Endothelial cell (in vitro differentiated cells): ENCODE results near the gene NPDC1. TPM values are rescaled to one million over a fixed set of nuclear protein-coding genes. Genes with fewer than 3 reads are reported as not detected.

Source experiments
- DNase-seq: peaks from one replicate; pipeline ENCODE4 v3.0.0; 2021; ENCODE audit warnings: low spot score
- H3K27ac Mint-ChIP-seq: one replicate; pipeline ENCODE4 v1.8.0; 2021; ENCODE audit warnings: mixed read lengths, inconsistent platforms; ENCODE audit not compliant: unreplicated experiment
- H3K27me3 Mint-ChIP-seq: one replicate; pipeline ENCODE4 v1.8.0; 2021; ENCODE audit warnings: mild to moderate bottlenecking, moderate library complexity, mixed read lengths, inconsistent platforms; ENCODE audit not compliant: unreplicated experiment
- H3K36me3 Mint-ChIP-seq: one replicate; pipeline ENCODE4 v1.8.0; 2021; ENCODE audit warnings: mild to moderate bottlenecking, low read depth, mixed read lengths, inconsistent platforms; ENCODE audit not compliant: unreplicated experiment
- H3K4me1 Mint-ChIP-seq: one replicate; pipeline ENCODE4 v1.8.0; 2021; ENCODE audit warnings: mild to moderate bottlenecking, mixed read lengths, inconsistent platforms; ENCODE audit not compliant: unreplicated experiment
- H3K4me3 Mint-ChIP-seq: one replicate; pipeline ENCODE4 v1.8.0; 2021; ENCODE audit warnings: mild to moderate bottlenecking, mixed read lengths, inconsistent platforms; ENCODE audit not compliant: unreplicated experiment
- H3K9me3 Mint-ChIP-seq: one replicate; pipeline ENCODE4 v1.8.0; 2021; ENCODE audit warnings: mixed read lengths, inconsistent platforms; ENCODE audit not compliant: unreplicated experiment
- total RNA-seq: library from RNA; stranded (reverse); fragmentation: NEBNext Ultra II Directional; extraction: Animal tissue kit (Norgen Biotek cat#: 25700); gene quantifications from one replicate; pipeline ENCODE4 v1.2.1, GENCODE V29; 2021; ENCODE audit not compliant: unreplicated experiment
- TF ChIP-seq, protein P1 (sequence below): fragments of 200-600 bp; sonication (generic); IDR thresholded peaks from one replicate; pipeline ENCODE4 v1.5.0; 2021; ENCODE audit warnings: antibody characterized with exemption; ENCODE audit not compliant: unreplicated experiment

NPDC1 gene
- total RNA-seq, 1 donor from 2014 or later: 116 TPM

GRCh38 chr9:137014166-137014565 is 31.8 kb downstream of the NPDC1 start:
- H3K36me3 Mint-ChIP-seq: no peaks in the 10 kb centered on the region
- no peaks in the 10 kb centered on the region for H3K27me3 Mint-ChIP-seq
- DNase-seq: no peak
- TF ChIP-seq, protein P1, sequence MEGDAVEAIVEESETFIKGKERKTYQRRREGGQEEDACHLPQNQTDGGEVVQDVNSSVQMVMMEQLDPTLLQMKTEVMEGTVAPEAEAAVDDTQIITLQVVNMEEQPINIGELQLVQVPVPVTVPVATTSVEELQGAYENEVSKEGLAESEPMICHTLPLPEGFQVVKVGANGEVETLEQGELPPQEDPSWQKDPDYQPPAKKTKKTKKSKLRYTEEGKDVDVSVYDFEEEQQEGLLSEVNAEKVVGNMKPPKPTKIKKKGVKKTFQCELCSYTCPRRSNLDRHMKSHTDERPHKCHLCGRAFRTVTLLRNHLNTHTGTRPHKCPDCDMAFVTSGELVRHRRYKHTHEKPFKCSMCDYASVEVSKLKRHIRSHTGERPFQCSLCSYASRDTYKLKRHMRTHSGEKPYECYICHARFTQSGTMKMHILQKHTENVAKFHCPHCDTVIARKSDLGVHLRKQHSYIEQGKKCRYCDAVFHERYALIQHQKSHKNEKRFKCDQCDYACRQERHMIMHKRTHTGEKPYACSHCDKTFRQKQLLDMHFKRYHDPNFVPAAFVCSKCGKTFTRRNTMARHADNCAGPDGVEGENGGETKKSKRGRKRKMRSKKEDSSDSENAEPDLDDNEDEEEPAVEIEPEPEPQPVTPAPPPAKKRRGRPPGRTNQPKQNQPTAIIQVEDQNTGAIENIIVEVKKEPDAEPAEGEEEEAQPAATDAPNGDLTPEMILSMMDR: no peak
- no peaks in the 10 kb centered on the region for H3K9me3 Mint-ChIP-seq
- H3K4me1 Mint-ChIP-seq: no peaks in the 10 kb centered on the region
- no peak overlapping the region for H3K4me3 Mint-ChIP-seq
- H3K27ac Mint-ChIP-seq: no peak overlapping the region

- no peaks in the 10 kb centered on the region for H3K9me3 Mint-ChIP-seq
- DNase-seq: no peak
- TF ChIP-seq, protein P1: no peak
- H3K4me3 Mint-ChIP-seq: no peak overlapping the region
- no peaks in the 10 kb centered on the region for H3K36me3 Mint-ChIP-seq
- no peaks in the 10 kb centered on the region for H3K27me3 Mint-ChIP-seq
- H3K27ac Mint-ChIP-seq: no peak overlapping the region
- no peaks in the 10 kb centered on the region for H3K4me1 Mint-ChIP-seq
Measured at GRCh38 chr9:137013571-137013940, 32.4 kb downstream of the NPDC1 start.

- TF ChIP-seq, protein P1: no peak
- DNase-seq: no peak
- H3K27me3 Mint-ChIP-seq: no peaks in the 10 kb centered on the region
Measured at GRCh38 chr9:137012694-137013570, 33.0 kb downstream of the NPDC1 start.

DNA sequence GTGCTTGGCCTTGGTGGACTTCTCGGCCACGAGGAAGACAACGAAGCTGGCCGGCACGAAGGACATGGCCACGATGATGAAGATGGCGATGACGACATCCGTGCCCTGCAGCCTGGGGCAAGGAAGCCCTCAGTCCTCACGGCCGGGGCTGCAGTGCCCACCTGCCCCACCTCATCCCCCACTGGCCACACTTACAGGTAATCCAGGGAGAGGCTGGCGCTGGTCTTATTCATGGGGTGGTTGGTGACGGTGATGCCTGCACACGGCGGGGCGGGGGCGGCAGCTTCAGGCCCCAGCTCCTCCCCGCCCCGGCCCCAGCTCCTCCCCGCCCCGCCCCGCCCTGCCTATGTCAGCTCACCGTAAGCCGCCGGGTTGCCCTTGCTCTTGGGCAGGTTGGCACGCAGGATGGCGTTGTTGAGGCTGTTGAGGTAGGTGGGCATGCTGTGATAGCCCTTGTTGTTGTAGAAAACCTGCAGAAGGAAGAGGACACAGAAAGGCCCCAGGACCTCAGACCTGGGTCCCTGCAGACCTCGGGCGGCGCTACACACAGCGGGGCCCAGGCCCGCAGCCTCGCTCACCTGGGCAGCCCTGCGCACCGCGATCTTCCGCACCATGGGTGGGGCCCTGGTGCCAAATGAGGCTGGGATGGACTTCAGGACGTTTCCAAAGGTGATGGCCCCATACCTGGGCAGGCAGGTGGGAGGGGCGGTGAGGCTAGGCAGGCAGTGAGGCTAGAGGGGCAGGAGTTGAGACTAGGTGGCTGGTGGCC is 33.9 kb downstream of the NPDC1 start:
- H3K4me3 Mint-ChIP-seq: no peak overlapping the region
- H3K9me3 Mint-ChIP-seq: no peaks in the 10 kb centered on the region
- H3K27ac Mint-ChIP-seq: no peak overlapping the region
- H3K4me1 Mint-ChIP-seq: no peaks in the 10 kb centered on the region
- TF ChIP-seq, protein P1: no peak
- DNase-seq: no peak
- no peaks in the 10 kb centered on the region for H3K27me3 Mint-ChIP-seq
- no peaks in the 10 kb centered on the region for H3K36me3 Mint-ChIP-seq

More at GRCh38 chr9:137012694-137013570, 33.0 kb downstream of the NPDC1 start:
- H3K4me3 Mint-ChIP-seq: no peak overlapping the region
- no peaks in the 10 kb centered on the region for H3K36me3 Mint-ChIP-seq
- H3K27ac Mint-ChIP-seq: no peak overlapping the region
- H3K4me1 Mint-ChIP-seq: no peaks in the 10 kb centered on the region
- no peaks in the 10 kb centered on the region for H3K9me3 Mint-ChIP-seq

DNA sequence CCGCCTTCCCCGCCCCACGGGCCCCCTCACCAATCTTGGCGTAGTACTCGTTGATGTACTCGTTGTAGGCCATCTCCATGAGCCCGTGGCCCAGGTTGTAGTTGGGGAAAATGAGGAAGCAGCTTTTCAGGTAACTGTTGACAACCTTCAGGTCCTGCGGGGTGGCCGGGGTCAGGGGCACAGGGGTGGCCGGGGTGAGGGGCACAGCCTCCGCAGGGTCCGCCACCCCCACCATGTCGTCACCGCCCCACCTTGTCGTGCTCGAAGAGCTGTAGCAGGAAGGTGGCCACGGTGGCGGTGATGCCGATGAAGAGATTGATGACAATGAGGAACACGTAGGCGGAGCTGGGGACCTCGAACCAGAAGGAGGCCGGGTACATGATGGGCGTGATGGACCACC is 34.8 kb downstream of the NPDC1 start:
- Mint-ChIP-seq H3K9me3 (no peaks in the 10 kb centered on the region), H3K4me1 (no peaks in the 10 kb centered on the region)

More for the DNA sequence above, 34.8 kb downstream of the NPDC1 start:
- TF ChIP-seq, protein P1: no peak
- DNase-seq: no peak
- Mint-ChIP-seq H3K27ac (no peak overlapping the region), H3K27me3 (no peaks in the 10 kb centered on the region), H3K36me3 (no peaks in the 10 kb centered on the region), H3K4me3 (no peak overlapping the region)
